ENCODE measurements around the gene AKIRIN1. TPM values are rescaled to one million over a fixed set of nuclear protein-coding genes. Genes with fewer than 3 reads are reported as not detected.
"Not testable (repeated sequence)": the region's sequence is repeated elsewhere in the genome, so short reads cannot be mapped to it uniquely, and the experiment has no call there.

The AKIRIN1 gene
- total RNA-seq, 2 experiments from 2014 or later, result 40.0 to 50.4 TPM

DNA sequence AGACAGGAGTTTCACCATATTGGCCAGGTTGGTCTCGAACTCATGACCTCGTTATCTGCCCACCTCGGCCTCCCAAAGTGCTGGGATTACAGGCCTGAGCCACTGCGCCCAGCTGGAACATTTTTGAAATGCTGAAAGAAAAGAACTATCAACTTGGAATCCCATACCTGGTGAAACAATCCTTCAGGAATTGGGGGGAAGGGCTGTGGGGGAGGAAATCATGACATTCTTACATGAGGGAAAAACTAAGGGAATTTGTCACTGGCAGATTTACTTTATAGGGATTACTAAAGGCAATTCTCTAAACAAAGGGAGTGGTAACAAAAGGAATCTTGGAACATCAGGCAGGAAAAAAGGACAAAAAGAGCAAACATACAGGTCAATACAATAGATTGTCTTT lies 60.9 kb downstream of the AKIRIN1 start:
- intact Hi-C loops (cut with micrococcal nuclease; ENCODE audit: unreplicated experiment), result no loop called here
- no TSS peak for BruUV-seq (replicated peaks)
- Histone ChIP-seq H3K9me3 (ENCODE audit: low read length) (no peaks in the 10 kb centered on the region), H4K20me1 (ENCODE audit: insufficient read depth, low read length) (no peaks in the 10 kb centered on the region), H3K4me2 (ENCODE audit: low read length) (no peak overlapping the region), H3K36me3 (ENCODE audit: insufficient read depth, low read length) (no peaks in the 10 kb centered on the region), H3K4me1 (ENCODE audit: insufficient read depth, low read length, poor library complexity, severe bottlenecking) (peaks cover 9% of the 10 kb centered on the region), H2AFZ (ENCODE audit: low read length) (no peak overlapping the region), H3K9me2 (ENCODE audit: insufficient read depth, low read length) (no peaks in the 10 kb centered on the region), H3K79me2 (ENCODE audit: insufficient read depth, low read depth, low read length) (no peaks in the 10 kb centered on the region), H3K4me3 (ENCODE audit: low read depth, low read length, poor library complexity, severe bottlenecking) (no peak overlapping the region), H3K27ac (ENCODE audit: low read depth, low read length, poor library complexity, severe bottlenecking) (no peak overlapping the region)
- ChIA-PET POLR2A (no interaction called here), CTCF (ENCODE audit: unreplicated experiment) (no interaction called here)
- no peak for TF ChIP-seq EZH2phosphoT487 (IDR thresholded peaks at IDR 0.05; ENCODE audit: borderline replicate concordance, low read depth, low read length)
- TF ChIP-seq, protein P1, sequence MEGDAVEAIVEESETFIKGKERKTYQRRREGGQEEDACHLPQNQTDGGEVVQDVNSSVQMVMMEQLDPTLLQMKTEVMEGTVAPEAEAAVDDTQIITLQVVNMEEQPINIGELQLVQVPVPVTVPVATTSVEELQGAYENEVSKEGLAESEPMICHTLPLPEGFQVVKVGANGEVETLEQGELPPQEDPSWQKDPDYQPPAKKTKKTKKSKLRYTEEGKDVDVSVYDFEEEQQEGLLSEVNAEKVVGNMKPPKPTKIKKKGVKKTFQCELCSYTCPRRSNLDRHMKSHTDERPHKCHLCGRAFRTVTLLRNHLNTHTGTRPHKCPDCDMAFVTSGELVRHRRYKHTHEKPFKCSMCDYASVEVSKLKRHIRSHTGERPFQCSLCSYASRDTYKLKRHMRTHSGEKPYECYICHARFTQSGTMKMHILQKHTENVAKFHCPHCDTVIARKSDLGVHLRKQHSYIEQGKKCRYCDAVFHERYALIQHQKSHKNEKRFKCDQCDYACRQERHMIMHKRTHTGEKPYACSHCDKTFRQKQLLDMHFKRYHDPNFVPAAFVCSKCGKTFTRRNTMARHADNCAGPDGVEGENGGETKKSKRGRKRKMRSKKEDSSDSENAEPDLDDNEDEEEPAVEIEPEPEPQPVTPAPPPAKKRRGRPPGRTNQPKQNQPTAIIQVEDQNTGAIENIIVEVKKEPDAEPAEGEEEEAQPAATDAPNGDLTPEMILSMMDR (conservative IDR thresholded peaks at IDR 0.05; ENCODE audit: low read length), result no peak
- no peak for DNase-seq (ENCODE audit: low spot score)

DNA sequence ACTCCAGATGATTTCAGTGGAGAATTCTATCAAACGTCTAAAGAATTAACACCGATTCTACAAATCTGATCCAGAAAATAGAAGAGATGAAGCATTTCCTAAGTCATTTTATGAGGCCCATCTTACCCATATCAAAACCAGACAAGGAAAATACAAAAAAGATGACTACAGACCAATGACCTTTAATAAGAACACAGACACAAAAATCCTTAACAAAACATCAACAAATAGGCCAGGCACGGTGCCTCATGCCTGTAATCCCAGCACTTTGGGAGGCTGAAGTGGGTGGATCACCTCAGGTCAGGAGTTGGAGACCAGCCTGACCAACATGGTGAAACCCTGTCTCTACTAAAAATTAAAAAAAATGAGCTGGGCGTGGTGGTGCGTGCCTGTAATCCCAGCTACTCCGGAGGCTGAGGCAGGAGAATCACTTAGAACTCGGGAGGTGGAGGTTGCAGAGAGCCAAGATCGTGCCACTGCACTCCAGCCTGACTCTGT lies 64.2 kb downstream of the AKIRIN1 start:
- DNase-seq (ENCODE audit: low spot score); H3K79me2 ChIP-seq (ENCODE audit: insufficient read depth, low read depth, low read length); H3K27ac ChIP-seq (ENCODE audit: low read depth, low read length, poor library complexity, severe bottlenecking); H3K4me1 ChIP-seq (ENCODE audit: insufficient read depth, low read length, poor library complexity, severe bottlenecking); H3K9me2 ChIP-seq (ENCODE audit: insufficient read depth, low read length); BruUV-seq (replicated peaks); H3K4me3 ChIP-seq (ENCODE audit: low read depth, low read length, poor library complexity, severe bottlenecking); H3K4me2 ChIP-seq (ENCODE audit: low read length); intact Hi-C loops (cut with micrococcal nuclease; ENCODE audit: unreplicated experiment); H3K36me3 ChIP-seq (ENCODE audit: insufficient read depth, low read length); H2AFZ ChIP-seq (ENCODE audit: low read length); H3K9me3 ChIP-seq (ENCODE audit: low read length); H4K20me1 ChIP-seq (ENCODE audit: insufficient read depth, low read length); CTCF ChIA-PET (ENCODE audit: unreplicated experiment): not testable (repeated sequence)
- POLR2A ChIA-PET, result interaction anchor here (0.6 kb wide), 1 partner anchor 783 kb away, joined by 3 read pairs; no protein-coding TSS in a partner anchor

Small RNAs within 50 kb of the gene (small RNA-seq; reads per million reads assigned to genes)
- not detected for gene RF00019

Other genes with a start within 250 kb of the AKIRIN1 start
- gene RRAGC, start 131.5 kb upstream of the AKIRIN1 start, total RNA-seq (2014; rRNA removed; shearing (Covaris generic)), result 4.8 and 5.0 TPM in 2 replicates
- 19.1 and 19.6 TPM in 2 replicates for gene RRAGC, start 131.5 kb upstream of the AKIRIN1 start, total RNA-seq (2022)
- gene MYCBP, start 117.9 kb upstream of the AKIRIN1 start, total RNA-seq (2014; rRNA removed; shearing (Covaris generic)), result 21.5 and 25.2 TPM in 2 replicates
- 38.6 and 47.6 TPM in 2 replicates for gene MYCBP, start 117.9 kb upstream of the AKIRIN1 start, total RNA-seq (2022)
- gene GJA9, start 109.7 kb upstream of the AKIRIN1 start, total RNA-seq (2014; rRNA removed; shearing (Covaris generic)), result not detected in 2 replicates
- not detected in 2 replicates for gene GJA9, start 109.7 kb upstream of the AKIRIN1 start, total RNA-seq (2022)
- not detected in 2 replicates for gene RHBDL2, start 49.4 kb upstream of the AKIRIN1 start, total RNA-seq (2014; rRNA removed; shearing (Covaris generic))
- gene RHBDL2, start 49.4 kb upstream of the AKIRIN1 start, total RNA-seq (2022), result not detected in 2 replicates
- gene NDUFS5, start 35.1 kb downstream of the AKIRIN1 start, total RNA-seq (2014; rRNA removed; shearing (Covaris generic)), result 255 and 373 TPM in 2 replicates
- 135 and 161 TPM in 2 replicates for gene NDUFS5, start 35.1 kb downstream of the AKIRIN1 start, total RNA-seq (2022)
- 211 and 235 TPM in 2 replicates for gene MACF1, start 213.4 kb downstream of the AKIRIN1 start, total RNA-seq (2014; rRNA removed; shearing (Covaris generic))
- 220 and 236 TPM in 2 replicates for gene MACF1, start 213.4 kb downstream of the AKIRIN1 start, total RNA-seq (2022)